HepG2 (cell line): ENCODE data around the gene CPVL. TPM values are rescaled to one million over a fixed set of nuclear protein-coding genes. Genes with fewer than 3 reads are reported as not detected.

Experiments used
- BATF2 ChIP-seq: sonication (generic); formaldehyde crosslinking; IDR thresholded peaks from 2 replicates; pipeline ENCODE4 v1.8.0; 2022; ENCODE audit warnings: mild to moderate bottlenecking, missing genetic modification reagents, moderate library complexity
- BCLAF1 ChIP-seq: fragments of 450-650 bp; IDR thresholded peaks from 2 replicates; pipeline ENCODE4 v1.6.1; 2017; ENCODE audit warnings: mild to moderate bottlenecking
- CEBPB ChIP-seq: IDR thresholded peaks from 2 replicates; pipeline ENCODE4 v1.6.1; 2011; ENCODE audit warnings: low read depth, low read length, improper control_type of control experiment, borderline replicate concordance
- GATA4 ChIP-seq: sonication (generic); IDR thresholded peaks from 2 replicates; pipeline ENCODE4 v1.6.1; 2016; ENCODE audit warnings: antibody characterized with exemption, low read depth, borderline replicate concordance
- GMEB1 ChIP-seq: sonication (generic); formaldehyde crosslinking; IDR thresholded peaks from 2 replicates; pipeline ENCODE4 v1.5.1; 2020; ENCODE audit warnings: missing genetic modification reagents, mild to moderate bottlenecking, borderline replicate concordance
- HNRNPUL1 ChIP-seq: fragments of 200-400 bp; formaldehyde crosslinking; IDR thresholded peaks from 2 replicates; pipeline ENCODE4 v1.6.1; 2017; ENCODE audit warnings: low read depth, mild to moderate bottlenecking, low read length, moderate library complexity
- JDP2 ChIP-seq: sonication (generic); formaldehyde crosslinking; IDR thresholded peaks from 2 replicates; pipeline ENCODE4 v1.8.1; 2022; ENCODE audit warnings: missing genetic modification reagents, borderline replicate concordance
- NFE2L2 ChIP-seq: fragments of 150-350 bp; IDR thresholded peaks from 2 replicates; pipeline ENCODE4 v1.6.1; 2014; ENCODE audit warnings: low read length
- PRDM10 ChIP-seq: sonication (generic); formaldehyde crosslinking; IDR thresholded peaks from 2 replicates; pipeline ENCODE4 v1.4.0; 2020; ENCODE audit warnings: low read depth, missing genetic modification reagents
- RCOR2 ChIP-seq: IDR thresholded peaks from 2 replicates; pipeline ENCODE4 v1.6.1; 2016; ENCODE audit warnings: missing biosample characterization, missing genetic modification reagents
- SMC3 ChIP-seq: IDR thresholded peaks from 2 replicates; pipeline ENCODE4 v1.6.1; 2011; ENCODE audit warnings: low read length, improper control_type of control experiment
- XRCC5 ChIP-seq: fragments of 200-400 bp; formaldehyde crosslinking; optimal IDR thresholded peaks from 2 replicates; pipeline ENCODE3; 2017; ENCODE audit warnings: mild to moderate bottlenecking, low read length
- ZEB1 ChIP-seq: IDR thresholded peaks from 2 replicates; pipeline ENCODE4 v1.6.1; 2012; ENCODE audit warnings: mild to moderate bottlenecking, low read depth, inconsistent platforms; ENCODE audit not compliant: insufficient replicate concordance
- ZNF101 ChIP-seq: sonication (generic); formaldehyde crosslinking; IDR thresholded peaks from 2 replicates; pipeline ENCODE4 v1.4.0; 2020; ENCODE audit warnings: mild to moderate bottlenecking, low read depth, missing genetic modification reagents, borderline replicate concordance
- ZNF18 ChIP-seq: sonication (generic); formaldehyde crosslinking; IDR thresholded peaks from 2 replicates; pipeline ENCODE4 v1.8.0; 2022; ENCODE audit warnings: mild to moderate bottlenecking, missing genetic modification reagents; ENCODE audit not compliant: insufficient replicate concordance
- ZNF260 ChIP-seq: sonication (generic); formaldehyde crosslinking; IDR thresholded peaks from 2 replicates; pipeline ENCODE4 v1.4.0; 2020; ENCODE audit warnings: missing genetic modification reagents, low read depth, mild to moderate bottlenecking, borderline replicate concordance
- ZNF775 ChIP-seq: sonication (generic); formaldehyde crosslinking; IDR thresholded peaks from 2 replicates; pipeline ENCODE4 v1.4.0; 2020; ENCODE audit warnings: missing genetic modification reagents, mild to moderate bottlenecking, moderate library complexity, borderline replicate concordance
- polyA plus RNA-seq, 8 experiments: library from polyadenylated mRNA; depleted of rRNA in 3 of 8; stranded (reverse) in 7 of 8; unstranded in 1 of 8; fragments of >200 nt; fragmentation: Illumina TruSeq in 4 of 8; extraction: Trizol in 4 of 8; gene quantifications; 2 replicates each; pipeline versions ENCODE4 v1.2.1 to v1.2.3, GENCODE V29; 2011 to 2016; ENCODE audit warnings: low read depth in 4 of 8, missing spikeins in 1 of 8, mixed read lengths in 1 of 8; ENCODE audit not compliant: insufficient read depth in 1 of 8
- total RNA-seq, 5 experiments: library from RNA; depleted of rRNA; stranded (reverse); fragments of >200 nt; fragmentation: Illumina TruSeq; extraction: Trizol; gene quantifications; 2 replicates each; pipeline ENCODE4 v1.2.3, GENCODE V29; 2016; ENCODE audit warnings: low read depth in 1 of 5

The CPVL gene
- total and polyA plus RNA-seq, 2 of the 13 experiments (the other 11 are each of a cell fraction or from before 2014, with no cell fraction given): 59.2 to 294 TPM

- no peak for TF ChIP-seq GMEB1 (CRISPR knock-in tag)
- TF ChIP-seq RCOR2 (CRISPR knock-in tag): peak; percentile 97
- no peak for TF ChIP-seq BCLAF1
- TF ChIP-seq HNRNPUL1: no peak
- TF ChIP-seq ZEB1: peak; percentile 86
- TF ChIP-seq ZNF101 (CRISPR knock-in tag): no peak
- no peak for TF ChIP-seq ZNF260 (CRISPR knock-in tag)
- peak; percentile 86 for TF ChIP-seq CEBPB
- no peak for TF ChIP-seq ZNF18
- TF ChIP-seq GATA4: peak; percentile 79; the same call in 1 of the 2 replicates
- no peak for TF ChIP-seq XRCC5
- TF ChIP-seq NFE2L2: no peak
- no peak for TF ChIP-seq JDP2 (CRISPR knock-in tag)
- no peak for TF ChIP-seq ZNF775 (CRISPR knock-in tag)
- no peak for TF ChIP-seq BATF2 (CRISPR knock-in tag)
- TF ChIP-seq PRDM10 (CRISPR knock-in tag): 0 out of 2 replicates have a peak, but pooled peaks have one; percentile 24
- no peak for TF ChIP-seq SMC3
Observed at GRCh38 chr7:29099896-29100847, 46.2 kb downstream of the CPVL start (continued).
